WTC11 (cell line): ENCODE data around the gene RRP8. TPM values are rescaled to one million over a fixed set of nuclear protein-coding genes. Genes with fewer than 3 reads are reported as not detected.

Source experiments
- ATAC-seq: fragments of 200-7000 bp; cut with Tn5 transposase; 2 replicates; pipeline ENCODE4 v1.10.0; 2021; ENCODE audit warnings: mild to moderate bottlenecking, moderate library complexity
- CTCF ChIA-PET: fragments of 300-600 bp; sonication (Branson Sonifier 250); formaldehyde crosslinking; loops from one replicate; lab custom pipeline; 2021; ENCODE audit warnings: antibody characterized with exemption; lab: Charles Lee
- POLR2A ChIA-PET: fragments of 350-600 bp; sonication (Branson Sonifier 250); formaldehyde crosslinking; loops from one replicate; lab custom pipeline; 2021; ENCODE audit warnings: antibody characterized with exemption; lab: Charles Lee
- DNase-seq: peaks from one replicate; pipeline ENCODE4 v3.0.0; 2021; ENCODE audit warnings: low spot score
- H3K27ac Mint-ChIP-seq: 2 replicates; pipeline ENCODE4 v1.8.0; 2021; ENCODE audit warnings: mixed read lengths
- H3K27me3 Mint-ChIP-seq: 2 replicates; pipeline ENCODE4 v1.8.0; 2021; ENCODE audit warnings: low read depth, mild to moderate bottlenecking, moderate library complexity, mixed read lengths
- H3K36me3 Mint-ChIP-seq: 2 replicates; pipeline ENCODE4 v1.8.0; 2021; ENCODE audit warnings: mixed read lengths
- H3K4me1 Mint-ChIP-seq: 2 replicates; pipeline ENCODE4 v1.8.0; 2022; ENCODE audit warnings: mixed read lengths
- H3K4me3 Mint-ChIP-seq: 2 replicates; pipeline ENCODE4 v1.8.0; 2021; ENCODE audit warnings: mild to moderate bottlenecking, moderate library complexity, mixed read lengths
- H3K9me3 Mint-ChIP-seq: 2 replicates; pipeline ENCODE4 v1.8.0; 2021; ENCODE audit warnings: mixed read lengths
- ATF1 ChIP-seq: sonication (generic); formaldehyde crosslinking; IDR thresholded peaks from 2 replicates; pipeline ENCODE4 v1.8.1; 2023; ENCODE audit warnings: mild to moderate bottlenecking, moderate library complexity, missing genetic modification reagents
- ATF6 ChIP-seq: sonication (generic); formaldehyde crosslinking; IDR thresholded peaks from 2 replicates; pipeline ENCODE4 v1.8.1; 2023; ENCODE audit warnings: mild to moderate bottlenecking, missing genetic modification reagents
- CREM ChIP-seq: sonication (generic); formaldehyde crosslinking; IDR thresholded peaks from 2 replicates; pipeline ENCODE4 v1.8.1; 2022; ENCODE audit warnings: mild to moderate bottlenecking, missing genetic modification reagents, moderate library complexity
- E2F5 ChIP-seq: sonication (generic); formaldehyde crosslinking; IDR thresholded peaks from 2 replicates; pipeline ENCODE4 v1.8.1; 2022; ENCODE audit warnings: mild to moderate bottlenecking, moderate library complexity, missing genetic modification reagents
- ELF4 ChIP-seq: sonication (generic); formaldehyde crosslinking; IDR thresholded peaks from 2 replicates; pipeline ENCODE4 v1.8.1; 2022; ENCODE audit warnings: low read depth, mild to moderate bottlenecking, moderate library complexity, missing genetic modification reagents
- FOXJ3 ChIP-seq: sonication (generic); formaldehyde crosslinking; IDR thresholded peaks from 2 replicates; pipeline ENCODE4 v1.9.0; 2021; ENCODE audit warnings: missing genetic modification reagents, mild to moderate bottlenecking, borderline replicate concordance
- IRF1 ChIP-seq: sonication (generic); formaldehyde crosslinking; IDR thresholded peaks from 2 replicates; pipeline ENCODE4 v1.8.0; 2023; ENCODE audit warnings: missing genetic modification reagents
- IRF2 ChIP-seq: sonication (generic); formaldehyde crosslinking; IDR thresholded peaks from 2 replicates; pipeline ENCODE4 v1.8.0; 2022; ENCODE audit warnings: low read depth, missing genetic modification reagents, borderline replicate concordance
- KAT7 ChIP-seq: sonication (generic); formaldehyde crosslinking; IDR thresholded peaks from 2 replicates; pipeline ENCODE4 v1.8.1; 2023; ENCODE audit warnings: missing genetic modification reagents, mild to moderate bottlenecking, borderline replicate concordance
- TEAD1 ChIP-seq: sonication (generic); formaldehyde crosslinking; IDR thresholded peaks from 2 replicates; pipeline ENCODE4 v1.8.0; 2022; ENCODE audit warnings: mild to moderate bottlenecking, missing genetic modification reagents
- TEAD4 ChIP-seq: sonication (generic); formaldehyde crosslinking; IDR thresholded peaks from 2 replicates; pipeline ENCODE4 v1.8.0; 2022; ENCODE audit warnings: mild to moderate bottlenecking, missing genetic modification reagents
- TP53 ChIP-seq: sonication (generic); formaldehyde crosslinking; IDR thresholded peaks from 2 replicates; pipeline ENCODE4 v1.8.1; 2023; ENCODE audit warnings: mild to moderate bottlenecking, missing genetic modification reagents
- ZBTB43 ChIP-seq: sonication (generic); formaldehyde crosslinking; IDR thresholded peaks from 2 replicates; pipeline ENCODE4 v1.8.1; 2023; ENCODE audit warnings: mild to moderate bottlenecking, missing genetic modification reagents
- ZMAT4 ChIP-seq: fragments of 250-450 bp; sonication (Bioruptor Pico); IDR thresholded peaks from 2 replicates; pipeline ENCODE4 v1.9.0; 2021; ENCODE audit warnings: mild to moderate bottlenecking
- ZNF138 ChIP-seq: sonication (generic); formaldehyde crosslinking; conservative IDR thresholded peaks from 2 replicates; pipeline ENCODE4 v1.8.1; 2022; ENCODE audit warnings: mild to moderate bottlenecking, moderate library complexity, missing genetic modification reagents
- ZNF232 ChIP-seq: sonication (generic); formaldehyde crosslinking; IDR thresholded peaks from 2 replicates; pipeline ENCODE4 v1.8.0; 2022; ENCODE audit warnings: mild to moderate bottlenecking, missing genetic modification reagents
- ZNF396 ChIP-seq: fragments of 250-450 bp; sonication (Bioruptor Pico); IDR thresholded peaks from 2 replicates; pipeline ENCODE4 v1.8.0; 2021; ENCODE audit warnings: mild to moderate bottlenecking, moderate library complexity, borderline replicate concordance
- ZNF423 ChIP-seq: fragments of 250-450 bp; sonication (Bioruptor Pico); IDR thresholded peaks from 2 replicates; pipeline ENCODE4 v2.1.2; 2022; ENCODE audit warnings: mild to moderate bottlenecking, moderate library complexity
- ZSCAN18 ChIP-seq: fragments of 250-450 bp; sonication (Bioruptor Pico); IDR thresholded peaks from 2 replicates; pipeline ENCODE4 v2.1.2; 2022; ENCODE audit warnings: mild to moderate bottlenecking, moderate library complexity
- total RNA-seq: library from RNA; stranded (reverse); gene quantifications from 3 replicates; pipeline ENCODE4 v1.2.3, GENCODE V29; 2021

Gene RRP8
- total RNA-seq, 1 experiment from 2014 or later = 15.0 TPM

- CTCF ChIA-PET = interaction anchor here (1.0 to 1.6 kb wide), 3 partner anchors 16 to 35 kb away, joined by 3 to 8 read pairs (median 4); partner anchors contain the start of gene TAF10
Observed at GRCh38 chr11:6646576-6646917, 43.1 kb upstream of the RRP8 start.

GRCh38 chr11:6646071-6646470 lies 42.7 kb upstream of the RRP8 start:
- Mint-ChIP-seq H3K9me3 (no peaks in the 10 kb centered on the region), H3K27ac (no peak overlapping the region), H3K4me1 (no peaks in the 10 kb centered on the region), H3K36me3 (no peaks in the 10 kb centered on the region), H3K4me3 (no peak overlapping the region), H3K27me3 (no peaks in the 10 kb centered on the region)
- no peak for TF ChIP-seq TEAD4 (CRISPR knock-in tag)
- no peak for TF ChIP-seq ZNF396 (CRISPR knock-in tag)
- TF ChIP-seq TP53 = no peak
- DNase-seq (no peak), ATAC-seq (no peak)
- POLR2A ChIA-PET = no interaction called here
- CTCF ChIA-PET = interaction anchor here (0.6 to 1.6 kb wide), 2 partner anchors 34 to 57 kb away, joined by 3 to 4 read pairs; partner anchors contain the start of gene TAF10

More at GRCh38 chr11:6646576-6646917, 43.1 kb upstream of the RRP8 start:
- TF ChIP-seq ZMAT4 (CRISPR knock-in tag) (no peak), ZNF232 (CRISPR knock-in tag) (no peak), ELF4 (CRISPR knock-in tag) (no peak), FOXJ3 (no peak), ZNF423 (no peak), TEAD4 (CRISPR knock-in tag) (no peak), CREM (no peak), TEAD1 (CRISPR knock-in tag) (no peak), IRF2 (CRISPR knock-in tag) (no peak), IRF1 (CRISPR knock-in tag) (no peak), ATF6 (CRISPR knock-in tag) (no peak), KAT7 (CRISPR knock-in tag) (no peak), ATF1 (CRISPR knock-in tag) (no peak), ZBTB43 (CRISPR knock-in tag) (no peak), ZNF138 (CRISPR knock-in tag) (no peak), ZSCAN18 (CRISPR knock-in tag) (no peak), E2F5 (CRISPR knock-in tag) (no peak)
- H3K36me3 Mint-ChIP-seq = no peaks in the 10 kb centered on the region
- H3K27me3 Mint-ChIP-seq = no peaks in the 10 kb centered on the region
- no peak overlapping the region for H3K4me3 Mint-ChIP-seq
- no peaks in the 10 kb centered on the region for H3K9me3 Mint-ChIP-seq
- H3K27ac Mint-ChIP-seq = no peak overlapping the region
- POLR2A ChIA-PET = interaction anchor here (0.9 kb wide), 1 partner anchor 42 kb away, joined by 3 read pairs; no protein-coding TSS in a partner anchor
- ATAC-seq (peak; percentile 10), DNase-seq (no peak)
- no peaks in the 10 kb centered on the region for H3K4me1 Mint-ChIP-seq
